ENCODE measurements around the gene CGB3. TPM values are rescaled to one million over a fixed set of nuclear protein-coding genes. Genes with fewer than 3 reads are reported as not detected.

The CGB3 gene
- total RNA-seq, 1 experiment from 2014 or later = not detected

DNA sequence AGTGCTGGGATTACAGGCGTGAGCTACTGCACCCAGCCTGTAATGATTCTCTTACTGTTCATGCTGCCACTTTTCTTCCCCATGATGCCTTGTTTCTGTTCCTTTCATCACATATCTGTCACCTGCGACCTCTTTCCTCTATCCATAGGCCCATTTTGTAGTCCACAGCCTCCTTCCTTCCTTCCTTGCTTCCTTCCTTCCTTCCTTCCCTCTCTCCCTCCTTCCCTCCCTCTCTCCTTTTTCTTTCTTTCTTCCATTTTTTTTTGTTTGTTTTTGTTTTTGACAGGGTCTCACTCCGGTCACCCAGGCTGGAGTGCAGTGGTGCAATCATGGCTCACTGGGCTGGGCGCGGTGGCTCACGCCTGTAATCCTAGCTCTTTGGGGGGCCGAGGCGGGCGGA lies 35.3 kb downstream of the CGB3 start:
- Histone ChIP-seq H3K4me1 (ENCODE audit: insufficient read depth, low read length) (no peaks in the 10 kb centered on the region), H3K4me2 (ENCODE audit: low read length) (no peak overlapping the region), H2AFZ (ENCODE audit: low read length) (no peak overlapping the region), H3F3A (ENCODE audit: low read length, unreplicated experiment) (no peaks in the 10 kb centered on the region), H3K36me3 (ENCODE audit: low read depth, low read length) (no peaks in the 10 kb centered on the region; the same call in 1 of the 2 replicates), H3K9me3 (ENCODE audit: low read length) (no peaks in the 10 kb centered on the region), H3K27ac (ENCODE audit: low read length) (no peak overlapping the region), H3K27me3 (ENCODE audit: low read length) (no peaks in the 10 kb centered on the region), H3K9ac (ENCODE audit: low read length) (no peak overlapping the region), H4K20me1 (ENCODE audit: low read length) (no peaks in the 10 kb centered on the region), H3K4me3 (ENCODE audit: low read length) (no peak overlapping the region), H3K79me2 (ENCODE audit: low read length) (peaks cover 32% of the 10 kb centered on the region), H3K9me2 (replicated peaks; ENCODE audit: low read length) (no peaks in the 10 kb centered on the region)
- POLR2A ChIA-PET (ENCODE audit: unreplicated experiment) = no interaction called here
- CTCF ChIA-PET = no interaction called here
- TF ChIP-seq EZH2phosphoT487 (IDR thresholded peaks at IDR 0.05; ENCODE audit: borderline replicate concordance, low read length) = no peak
- TF ChIP-seq EZH2 (IDR thresholded peaks at IDR 0.05; ENCODE audit: low read length, unreplicated experiment) = no peak
- TF ChIP-seq, protein P1, sequence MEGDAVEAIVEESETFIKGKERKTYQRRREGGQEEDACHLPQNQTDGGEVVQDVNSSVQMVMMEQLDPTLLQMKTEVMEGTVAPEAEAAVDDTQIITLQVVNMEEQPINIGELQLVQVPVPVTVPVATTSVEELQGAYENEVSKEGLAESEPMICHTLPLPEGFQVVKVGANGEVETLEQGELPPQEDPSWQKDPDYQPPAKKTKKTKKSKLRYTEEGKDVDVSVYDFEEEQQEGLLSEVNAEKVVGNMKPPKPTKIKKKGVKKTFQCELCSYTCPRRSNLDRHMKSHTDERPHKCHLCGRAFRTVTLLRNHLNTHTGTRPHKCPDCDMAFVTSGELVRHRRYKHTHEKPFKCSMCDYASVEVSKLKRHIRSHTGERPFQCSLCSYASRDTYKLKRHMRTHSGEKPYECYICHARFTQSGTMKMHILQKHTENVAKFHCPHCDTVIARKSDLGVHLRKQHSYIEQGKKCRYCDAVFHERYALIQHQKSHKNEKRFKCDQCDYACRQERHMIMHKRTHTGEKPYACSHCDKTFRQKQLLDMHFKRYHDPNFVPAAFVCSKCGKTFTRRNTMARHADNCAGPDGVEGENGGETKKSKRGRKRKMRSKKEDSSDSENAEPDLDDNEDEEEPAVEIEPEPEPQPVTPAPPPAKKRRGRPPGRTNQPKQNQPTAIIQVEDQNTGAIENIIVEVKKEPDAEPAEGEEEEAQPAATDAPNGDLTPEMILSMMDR (conservative IDR thresholded peaks at IDR 0.05; ENCODE audit: low read depth, low read length) = no peak
- ATAC-seq (no peak), DNase-seq (no peak)
- BruUV-seq (replicated peaks) = no TSS peak
- intact Hi-C loops (cut with micrococcal nuclease) = no loop called here

DNA sequence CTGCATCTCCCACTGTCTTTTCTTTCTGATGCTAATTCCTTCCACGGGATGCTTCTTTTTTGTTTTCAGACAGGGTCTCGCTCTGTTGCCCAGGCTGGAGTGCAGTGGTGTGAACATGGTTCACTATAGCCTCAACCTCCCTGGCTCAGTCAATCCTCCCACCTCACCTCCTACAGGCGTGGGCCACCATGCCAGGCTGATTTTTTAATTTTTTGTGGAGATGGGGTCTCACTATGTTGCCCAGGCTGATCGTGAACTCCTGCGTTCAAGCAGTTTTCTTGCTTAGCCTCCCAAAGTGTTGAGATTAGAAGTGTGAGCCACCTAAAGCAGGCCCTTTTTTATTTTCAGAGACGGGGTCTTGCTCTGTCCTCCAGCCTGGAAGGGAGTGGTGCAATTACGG lies 35.8 kb downstream of the CGB3 start:
- Histone ChIP-seq H2AFZ (ENCODE audit: low read length) (no peak overlapping the region), H3K27me3 (ENCODE audit: low read length) (no peaks in the 10 kb centered on the region), H4K20me1 (ENCODE audit: low read length) (no peaks in the 10 kb centered on the region), H3K36me3 (ENCODE audit: low read depth, low read length) (peaks cover 1% of the 10 kb centered on the region; the same call in 1 of the 2 replicates), H3K9ac (ENCODE audit: low read length) (no peak overlapping the region), H3K4me1 (ENCODE audit: insufficient read depth, low read length) (no peaks in the 10 kb centered on the region), H3F3A (ENCODE audit: low read length, unreplicated experiment) (no peaks in the 10 kb centered on the region), H3K9me2 (replicated peaks; ENCODE audit: low read length) (no peaks in the 10 kb centered on the region), H3K4me2 (ENCODE audit: low read length) (no peak overlapping the region), H3K4me3 (ENCODE audit: low read length) (no peak overlapping the region), H3K27ac (ENCODE audit: low read length) (no peak overlapping the region), H3K79me2 (ENCODE audit: low read length) (peaks cover 31% of the 10 kb centered on the region), H3K9me3 (ENCODE audit: low read length) (no peaks in the 10 kb centered on the region)
- TF ChIP-seq, protein P1 (conservative IDR thresholded peaks at IDR 0.05; ENCODE audit: low read depth, low read length) = no peak
- TF ChIP-seq EZH2 (IDR thresholded peaks at IDR 0.05; ENCODE audit: low read length, unreplicated experiment) = no peak
- TF ChIP-seq EZH2phosphoT487 (IDR thresholded peaks at IDR 0.05; ENCODE audit: borderline replicate concordance, low read length) = no peak
- intact Hi-C loops (cut with micrococcal nuclease) = no loop called here
- ChIA-PET CTCF (no interaction called here), POLR2A (ENCODE audit: unreplicated experiment) (no interaction called here)
- BruUV-seq (replicated peaks) = no TSS peak
- no peak for ATAC-seq
- DNase-seq = no peak

DNA sequence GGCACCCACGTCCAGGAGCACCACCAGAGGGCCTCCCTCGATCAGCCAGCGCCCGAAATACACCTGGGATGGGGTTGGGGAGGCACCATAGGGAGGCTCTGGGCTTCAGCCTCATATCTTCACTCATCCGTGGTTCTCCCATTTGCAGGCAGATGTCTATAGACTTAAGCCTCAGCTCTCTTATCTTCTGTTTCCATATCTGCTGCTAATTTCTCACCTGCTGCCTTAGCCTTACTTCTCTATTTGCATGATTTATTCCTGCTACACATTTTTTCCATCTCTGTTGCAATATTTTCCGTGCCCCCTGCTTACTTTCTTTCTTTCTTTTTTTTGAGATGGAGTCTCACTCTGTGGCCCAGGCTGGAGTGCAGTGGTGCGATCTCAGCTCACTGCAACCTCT lies 36.8 kb downstream of the CGB3 start:
- ATAC-seq (no peak), DNase-seq (no peak)
- Histone ChIP-seq H3K36me3 (ENCODE audit: low read depth, low read length) (peaks cover 4% of the 10 kb centered on the region; the same call in 1 of the 2 replicates), H3K9me3 (ENCODE audit: low read length) (no peaks in the 10 kb centered on the region), H3F3A (ENCODE audit: low read length, unreplicated experiment) (no peaks in the 10 kb centered on the region), H4K20me1 (ENCODE audit: low read length) (no peaks in the 10 kb centered on the region), H3K9me2 (replicated peaks; ENCODE audit: low read length) (no peaks in the 10 kb centered on the region), H3K79me2 (ENCODE audit: low read length) (peaks cover 24% of the 10 kb centered on the region), H3K9ac (ENCODE audit: low read length) (no peak overlapping the region), H3K27me3 (ENCODE audit: low read length) (no peaks in the 10 kb centered on the region), H3K4me1 (ENCODE audit: insufficient read depth, low read length) (no peaks in the 10 kb centered on the region), H2AFZ (ENCODE audit: low read length) (no peak overlapping the region), H3K4me2 (ENCODE audit: low read length) (no peak overlapping the region), H3K27ac (ENCODE audit: low read length) (no peak overlapping the region), H3K4me3 (ENCODE audit: low read length) (no peak overlapping the region)
- CTCF ChIA-PET = no interaction called here
- no TSS peak for BruUV-seq (replicated peaks)
- TF ChIP-seq, protein P1 (conservative IDR thresholded peaks at IDR 0.05; ENCODE audit: low read depth, low read length) = 0 out of 2 replicates have a peak, but pooled peaks have one; percentile 11
- TF ChIP-seq EZH2phosphoT487 (IDR thresholded peaks at IDR 0.05; ENCODE audit: borderline replicate concordance, low read length) (no peak), EZH2 (IDR thresholded peaks at IDR 0.05; ENCODE audit: low read length, unreplicated experiment) (no peak)
- intact Hi-C loops (cut with micrococcal nuclease) = no loop called here
- POLR2A ChIA-PET (ENCODE audit: unreplicated experiment) = no interaction called here
